ENCODE results near the gene ZNF526. TPM values are rescaled to one million over a fixed set of nuclear protein-coding genes. Genes with fewer than 3 reads are reported as not detected.

Gene ZNF526
- total and polyA plus RNA-seq, 9 of the 15 experiments (the other 6 are each of a cell fraction or from before 2014, with no cell fraction given) = 1.3 to 17.9 (median 6.2) TPM

- TF ChIP-seq MXD1 (CRISPR knock-in tag; IDR thresholded peaks at IDR 0.05; ENCODE audit: borderline replicate concordance, poor library complexity, severe bottlenecking) = no peak
- 0 out of 2 replicates have a peak, but pooled peaks have one; percentile 33 for TF ChIP-seq ZNF583 (CRISPR knock-in tag; IDR thresholded peaks at IDR 0.05)
- TF ChIP-seq FOXK2 (conservative IDR thresholded peaks at IDR 0.05 in 1 of 2, IDR thresholded peaks at IDR 0.05 in 1 of 2; ENCODE audit: low read depth in 2 of 2) = peak; percentile 96 to 98
- TF ChIP-seq GATAD2B (IDR thresholded peaks at IDR 0.05; ENCODE audit: borderline replicate concordance) = no peak
- no peak; the same call in 1 of the 2 replicates for TF ChIP-seq MTA1 (IDR thresholded peaks at IDR 0.05; ENCODE audit: borderline replicate concordance)
- TF ChIP-seq HNRNPL (IDR thresholded peaks at IDR 0.05; ENCODE audit: low read depth, low read length) = no peak
- TF ChIP-seq RAD51 (IDR thresholded peaks at IDR 0.05; ENCODE audit: borderline replicate concordance, low read depth) = peak; percentile 77
- no peak for TF ChIP-seq THRAP3 (IDR thresholded peaks at IDR 0.05; ENCODE audit: borderline replicate concordance)
- no peak for TF ChIP-seq NBN (IDR thresholded peaks at IDR 0.05; ENCODE audit: low read depth)
- TF ChIP-seq SPI1 (IDR thresholded peaks at IDR 0.05; ENCODE audit: borderline replicate concordance, low read depth, low read length) = peak; percentile 74; the same call in 1 of the 2 replicates
- TF ChIP-seq HDAC8 (tag; IDR thresholded peaks at IDR 0.05) = no peak; the same call in 1 of the 2 replicates
- no peak for TF ChIP-seq ZNF184 (CRISPR knock-in tag; IDR thresholded peaks at IDR 0.05)
- no peak for TF ChIP-seq SRSF1 (IDR thresholded peaks at IDR 0.05; ENCODE audit: low read depth, low read length)
- TF ChIP-seq CCAR2 (IDR thresholded peaks at IDR 0.05; ENCODE audit: low read depth, low read length) = no peak
- TF ChIP-seq ARID2 (IDR thresholded peaks at IDR 0.05) = no peak
- no peak for TF ChIP-seq BRF1 (IDR thresholded peaks at IDR 0.05; ENCODE audit: borderline replicate concordance, extremely low read depth, insufficient read length)
- peak; percentile 51; the same call in 1 of the 2 replicates for TF ChIP-seq CEBPB (tag; IDR thresholded peaks at IDR 0.05)
- TF ChIP-seq ZNF140 (CRISPR knock-in tag; IDR thresholded peaks at IDR 0.05) = no peak
- TF ChIP-seq THAP7 (CRISPR knock-in tag; IDR thresholded peaks at IDR 0.05) = no peak
- no peak for TF ChIP-seq ZNF224 (CRISPR knock-in tag; IDR thresholded peaks at IDR 0.05)
- no peak for TF ChIP-seq ASH1L (IDR thresholded peaks at IDR 0.05; ENCODE audit: borderline replicate concordance, low read depth, partially characterized antibody)
- TF ChIP-seq PPARD (CRISPR knock-in tag; IDR thresholded peaks at IDR 0.05) = no peak
- no peak for TF ChIP-seq ZFP30 (CRISPR knock-in tag; IDR thresholded peaks at IDR 0.05; ENCODE audit: borderline replicate concordance)
- TF ChIP-seq LCOR (CRISPR knock-in tag; IDR thresholded peaks at IDR 0.05) = 0 out of 2 replicates have a peak, but pooled peaks have one; percentile 51
- TF ChIP-seq AFF4 (CRISPR knock-in tag; IDR thresholded peaks at IDR 0.05) = no peak; the same call in 1 of the 2 replicates
- TF ChIP-seq GTF2F1 (IDR thresholded peaks at IDR 0.05; ENCODE audit: low read depth, low read length) = no peak; the same call in 1 of the 2 replicates
Observed at GRCh38 chr19:42268142-42268703, 48.1 kb downstream of the ZNF526 start (continued).

All from K562 (cell line).